Natural killer cell treated with Interleukin-12 subunit alpha and Interleukin-12 subunit beta and Interleukin-15 and Interleukin-18, amount 100 ng/mL, for 72 hours (primary cell): Measurements from ENCODE around the gene KCNQ2. TPM values are rescaled to one million over a fixed set of nuclear protein-coding genes. Genes with fewer than 3 reads are reported as not detected.

Experiments
- ATAC-seq, 2 donors: fragments of 150-1000 bp; cut with Tn5 transposase in 1 of 2; sonication (Bioruptor Pico), chemical (Tn5 transposase) in 1 of 2; 2 replicates each; pipeline ENCODE4 v1.10.0; 2021
- DNase-seq: peaks from one replicate; pipeline ENCODE4 v3.0.0; 2022; ENCODE audit warnings: low spot score
- H3K27ac Mint-ChIP-seq, 2 donors: 1 replicate in 1 of 2; 2 replicates in 1 of 2; pipeline ENCODE4 v1.8.0; 2022; ENCODE audit warnings: mixed read lengths in 2 of 2, mild to moderate bottlenecking in 1 of 2, moderate library complexity in 1 of 2
- H3K27me3 Mint-ChIP-seq, 2 donors: 1 replicate in 1 of 2; 2 replicates in 1 of 2; pipeline ENCODE4 v1.8.0; 2022; ENCODE audit warnings: mixed read lengths in 2 of 2
- H3K36me3 Mint-ChIP-seq: one replicate; pipeline ENCODE4 v1.8.0; 2022; ENCODE audit warnings: mixed read lengths
- H3K4me1 Mint-ChIP-seq, 2 donors: 1 replicate in 1 of 2; 2 replicates in 1 of 2; pipeline ENCODE4 v1.8.0; 2022; ENCODE audit warnings: low read depth in 2 of 2, mixed read lengths in 2 of 2, mild to moderate bottlenecking in 1 of 2
- H3K4me3 Mint-ChIP-seq: one replicate; pipeline ENCODE4 v1.8.0; 2022; ENCODE audit warnings: mixed read lengths
- H3K9me3 Mint-ChIP-seq: 2 replicates; pipeline ENCODE4 v1.8.0; 2022; ENCODE audit warnings: mixed read lengths
- total RNA-seq, 2 donors: library from RNA; stranded (reverse); gene quantifications; one replicate each; pipeline ENCODE4 v1.2.3, GENCODE V29; 2022

The KCNQ2 gene
- total RNA-seq, 2 donors from 2014 or later: not detected

- Mint-ChIP-seq H3K4me1 (peaks cover 0 to 5% of the 10 kb centered on the region in 2 donors), H3K27me3 (peaks cover 0 to 5% of the 10 kb centered on the region in 2 donors), H3K27ac (no peak overlapping the region), H3K36me3 (no peaks in the 10 kb centered on the region), H3K9me3 (no peaks in the 10 kb centered on the region), H3K4me3 (no peak overlapping the region)
- no peak for ATAC-seq
- DNase-seq: no peak
Observed at GRCh38 chr20:63407928-63408683, 64.3 kb downstream of the KCNQ2 start.

DNA sequence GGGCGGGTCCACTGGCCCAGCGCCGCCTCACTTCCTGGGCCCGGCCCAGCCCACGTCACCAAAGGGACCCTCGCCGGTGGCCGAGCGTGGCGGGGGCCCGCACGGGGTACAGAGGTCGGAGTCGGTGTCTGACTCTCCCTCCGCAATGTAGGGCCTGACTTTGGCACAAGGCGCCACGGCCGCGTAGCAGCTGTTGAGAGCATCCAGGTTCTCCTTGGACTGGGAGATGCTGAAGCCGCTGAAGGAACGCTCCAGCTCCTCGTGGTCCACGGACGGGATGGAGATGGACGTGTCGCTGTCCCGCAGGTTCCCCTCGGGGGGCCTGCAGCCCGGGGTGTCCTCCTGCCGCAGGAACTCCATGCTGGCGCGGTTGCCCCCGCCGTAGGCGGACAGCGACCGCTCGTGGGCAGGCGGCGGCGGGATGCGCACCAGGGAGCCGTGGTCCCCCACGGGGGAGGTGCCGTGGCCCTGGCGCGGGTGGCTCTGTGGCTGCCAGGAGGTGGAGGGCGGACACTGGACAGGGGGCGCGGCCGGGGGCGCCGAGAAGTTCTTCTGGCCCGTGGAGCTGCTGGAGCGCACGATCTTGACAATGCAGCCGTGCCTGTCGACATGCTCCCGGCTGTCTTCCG, 65.7 kb downstream of the KCNQ2 start:
- H3K27me3 Mint-ChIP-seq: no peaks in the 10 kb centered on the region

DNA sequence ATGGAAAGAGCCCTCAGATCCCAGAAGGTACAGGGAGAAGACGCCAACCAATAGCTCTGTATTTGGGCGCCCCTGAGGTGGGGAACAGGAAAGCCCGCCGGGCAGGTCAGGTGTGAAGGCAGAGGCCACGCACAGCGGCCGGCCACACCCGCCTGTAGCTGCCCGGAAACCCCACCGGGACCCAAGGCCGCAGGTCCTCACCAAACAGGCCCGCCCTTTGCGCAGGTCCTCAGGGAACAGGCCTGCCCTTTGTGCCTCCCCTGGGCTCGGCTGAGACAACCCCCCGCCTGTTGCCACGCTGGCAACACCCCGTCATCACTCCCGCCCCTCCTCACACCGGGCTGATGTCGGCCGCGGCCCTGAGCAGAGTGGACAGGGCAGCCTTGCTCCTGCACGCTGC, 66.4 kb downstream of the KCNQ2 start:
- H3K27ac Mint-ChIP-seq: no peak overlapping the region
- H3K9me3 Mint-ChIP-seq: no peaks in the 10 kb centered on the region
- ATAC-seq: no peak
- no peaks in the 10 kb centered on the region for H3K27me3 Mint-ChIP-seq
- no peaks in the 10 kb centered on the region for H3K4me1 Mint-ChIP-seq
- no peak for DNase-seq
- no peaks in the 10 kb centered on the region for H3K36me3 Mint-ChIP-seq
- no peak overlapping the region for H3K4me3 Mint-ChIP-seq

More for the DNA sequence above, 65.7 kb downstream of the KCNQ2 start:
- DNase-seq (no peak), ATAC-seq (no peak)
- Mint-ChIP-seq H3K4me3 (no peak overlapping the region), H3K4me1 (peaks cover 0 to 2% of the 10 kb centered on the region in 2 donors), H3K9me3 (no peaks in the 10 kb centered on the region), H3K36me3 (no peaks in the 10 kb centered on the region), H3K27ac (no peak overlapping the region)

DNA sequence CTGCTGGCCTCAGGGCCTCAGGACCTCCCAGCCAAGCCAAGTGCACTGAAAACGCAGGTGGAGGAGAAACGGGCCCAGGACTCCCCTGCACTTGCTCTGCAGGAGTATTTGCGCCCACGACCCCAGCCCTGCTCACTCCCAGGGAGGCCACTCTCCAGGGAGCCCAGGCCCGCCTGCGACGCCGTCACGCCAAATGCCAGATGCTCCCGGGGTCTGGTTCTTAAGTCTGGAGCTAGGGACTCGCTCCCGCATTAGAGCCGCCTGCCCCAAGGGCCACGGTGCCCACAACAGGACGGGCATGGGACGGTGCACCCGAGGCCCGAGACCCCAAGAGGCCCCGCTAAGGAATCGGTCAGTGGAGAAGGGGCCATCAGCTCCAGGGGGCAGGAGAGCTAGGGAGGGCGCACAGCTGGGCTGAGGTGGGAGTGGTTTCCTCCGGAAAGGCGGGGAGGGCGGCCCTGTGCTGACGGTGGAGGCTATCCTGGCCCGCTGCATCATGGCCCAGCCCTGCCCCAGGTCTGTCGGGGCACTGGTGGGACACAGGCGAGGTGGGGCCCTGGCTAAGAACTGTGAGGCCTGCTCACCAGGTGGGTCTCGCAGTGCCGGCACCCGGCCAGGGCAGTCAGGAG, 67.2 kb downstream of the KCNQ2 start:
- no peak for DNase-seq
- Mint-ChIP-seq H3K4me3 (no peak overlapping the region), H3K9me3 (no peaks in the 10 kb centered on the region), H3K27ac (no peak overlapping the region), H3K36me3 (no peaks in the 10 kb centered on the region), H3K4me1 (no peaks in the 10 kb centered on the region), H3K27me3 (no peaks in the 10 kb centered on the region)
- no peak for ATAC-seq

DNA sequence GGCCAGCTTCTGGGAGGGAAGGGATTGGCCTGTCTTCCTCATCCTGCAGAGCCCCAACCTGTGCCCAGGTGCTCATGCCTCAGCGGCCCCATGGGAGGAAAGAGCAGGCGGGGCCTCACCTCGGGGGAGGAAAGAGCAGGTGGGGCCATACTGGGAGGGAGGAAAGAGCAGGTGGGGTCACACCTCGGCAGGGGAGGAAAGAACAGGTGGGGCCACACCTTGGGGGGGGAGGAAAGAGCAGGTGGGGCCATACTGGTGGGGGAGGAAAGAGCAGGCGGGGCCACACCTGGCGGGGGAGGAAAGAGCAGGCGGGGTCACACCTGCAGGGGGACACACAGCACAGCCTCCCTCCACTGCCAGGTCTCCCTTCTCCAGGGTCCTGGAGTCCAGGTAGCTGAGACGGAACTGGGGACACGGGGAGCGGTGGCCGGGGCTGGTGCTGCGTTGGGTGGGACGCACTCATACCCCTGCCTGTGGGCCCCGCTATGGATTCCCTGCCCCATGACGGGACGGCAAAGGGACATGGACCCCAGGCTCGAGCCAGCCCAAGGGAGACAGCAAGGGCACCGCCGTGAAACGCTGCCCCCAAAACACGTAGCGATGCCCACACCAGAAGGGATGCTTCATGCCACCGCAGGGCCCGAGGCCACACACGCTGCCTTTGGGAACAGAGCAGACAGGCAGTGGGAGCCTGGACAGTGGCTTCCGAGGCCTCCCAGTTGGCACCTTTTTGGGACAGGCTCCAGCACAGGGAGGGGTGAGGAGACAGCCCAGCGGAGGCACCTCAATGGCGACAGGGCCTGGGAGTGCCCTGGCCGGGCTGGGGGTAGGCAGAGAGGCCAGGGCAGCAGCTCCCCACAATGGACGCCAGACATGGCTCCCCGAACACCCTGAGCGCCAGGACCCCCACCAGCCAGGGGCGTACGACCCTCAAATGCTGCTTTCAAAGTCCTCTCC, 68.0 kb downstream of the KCNQ2 start:
- no peaks in the 10 kb centered on the region for H3K27me3 Mint-ChIP-seq

GRCh38 chr20:63403403-63404105, 68.9 kb downstream of the KCNQ2 start:
- Mint-ChIP-seq H3K4me3 (no peak overlapping the region), H3K9me3 (no peaks in the 10 kb centered on the region), H3K27ac (no peak overlapping the region), H3K4me1 (no peaks in the 10 kb centered on the region), H3K36me3 (no peaks in the 10 kb centered on the region), H3K27me3 (no peaks in the 10 kb centered on the region)
- DNase-seq (no peak), ATAC-seq (no peak)

More for the DNA sequence above, 68.0 kb downstream of the KCNQ2 start:
- H3K27ac Mint-ChIP-seq: no peak overlapping the region
- no peaks in the 10 kb centered on the region for H3K9me3 Mint-ChIP-seq
- H3K4me1 Mint-ChIP-seq: no peaks in the 10 kb centered on the region
- H3K36me3 Mint-ChIP-seq: no peaks in the 10 kb centered on the region
- DNase-seq: no peak
- no peak overlapping the region for H3K4me3 Mint-ChIP-seq
- ATAC-seq: no peak

DNA sequence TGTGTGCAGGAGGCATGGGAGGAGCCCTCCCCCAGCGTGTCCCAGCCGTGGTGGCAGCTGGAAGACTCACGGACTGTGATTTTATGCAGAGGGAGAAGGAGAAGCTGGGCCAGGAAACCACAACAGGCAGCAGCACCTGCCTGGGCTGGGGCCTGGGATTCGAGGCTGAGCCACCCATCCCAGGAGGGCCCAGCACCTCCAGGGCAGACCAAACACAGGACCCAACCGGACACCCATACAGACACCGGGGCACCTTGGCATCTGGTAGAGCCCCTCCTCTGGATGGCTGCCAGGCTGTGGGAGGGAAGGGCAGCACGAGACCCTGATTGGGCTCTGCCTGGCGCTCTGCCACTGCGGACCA, 69.6 kb downstream of the KCNQ2 start:
- Mint-ChIP-seq H3K27me3 (no peaks in the 10 kb centered on the region), H3K27ac (no peak overlapping the region), H3K36me3 (no peaks in the 10 kb centered on the region), H3K9me3 (no peaks in the 10 kb centered on the region), H3K4me1 (no peaks in the 10 kb centered on the region), H3K4me3 (no peak overlapping the region)
- ATAC-seq (no peak), DNase-seq (no peak)

GRCh38 chr20:63402181-63402859, 70.1 kb downstream of the KCNQ2 start:
- Mint-ChIP-seq H3K4me1 (no peaks in the 10 kb centered on the region), H3K27ac (no peak overlapping the region)

DNA sequence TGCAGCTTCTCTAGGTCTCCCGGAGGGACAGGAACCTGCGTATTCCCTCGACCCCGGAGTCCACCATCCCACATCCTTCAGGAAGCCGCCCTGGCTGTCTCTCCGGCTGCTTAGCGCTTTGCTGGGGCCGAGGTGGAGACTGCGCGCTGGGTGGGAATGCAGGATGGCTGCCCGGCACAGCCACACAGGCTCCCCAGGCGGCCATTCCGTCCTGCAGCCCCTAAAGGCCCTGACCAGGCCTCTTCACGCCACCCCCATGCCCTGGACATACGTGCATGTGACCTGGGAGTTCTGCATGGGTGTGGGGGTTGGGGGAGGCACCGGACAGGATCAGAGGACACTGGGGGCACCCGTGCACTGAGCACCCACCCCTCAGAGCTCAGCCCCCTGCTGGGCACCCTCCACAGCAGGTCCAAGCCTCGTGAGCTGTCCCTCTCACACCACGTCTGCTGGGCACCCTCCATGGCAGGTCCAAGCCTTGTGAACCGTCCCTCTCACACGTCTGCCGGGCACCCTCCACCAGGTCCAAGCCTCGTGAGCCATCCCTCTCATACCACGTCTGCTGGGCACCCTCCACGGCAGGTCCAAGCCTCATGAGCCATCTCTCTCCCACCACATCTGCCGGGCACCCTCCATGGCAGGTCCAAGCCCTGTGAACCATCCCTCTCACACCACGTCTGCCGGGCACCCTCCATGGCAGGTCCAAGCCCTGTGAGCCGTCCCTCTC, 70.9 kb downstream of the KCNQ2 start:
- Mint-ChIP-seq H3K9me3 (no peaks in the 10 kb centered on the region), H3K4me1 (no peaks in the 10 kb centered on the region), H3K36me3 (no peaks in the 10 kb centered on the region), H3K27ac (no peak overlapping the region), H3K27me3 (no peaks in the 10 kb centered on the region), H3K4me3 (no peak overlapping the region)
- no peak for ATAC-seq
- no peak for DNase-seq

More at GRCh38 chr20:63402181-63402859, 70.1 kb downstream of the KCNQ2 start:
- Mint-ChIP-seq H3K36me3 (no peaks in the 10 kb centered on the region), H3K27me3 (no peaks in the 10 kb centered on the region), H3K9me3 (no peaks in the 10 kb centered on the region), H3K4me3 (no peak overlapping the region)
- ATAC-seq: no peak
- no peak for DNase-seq

DNA sequence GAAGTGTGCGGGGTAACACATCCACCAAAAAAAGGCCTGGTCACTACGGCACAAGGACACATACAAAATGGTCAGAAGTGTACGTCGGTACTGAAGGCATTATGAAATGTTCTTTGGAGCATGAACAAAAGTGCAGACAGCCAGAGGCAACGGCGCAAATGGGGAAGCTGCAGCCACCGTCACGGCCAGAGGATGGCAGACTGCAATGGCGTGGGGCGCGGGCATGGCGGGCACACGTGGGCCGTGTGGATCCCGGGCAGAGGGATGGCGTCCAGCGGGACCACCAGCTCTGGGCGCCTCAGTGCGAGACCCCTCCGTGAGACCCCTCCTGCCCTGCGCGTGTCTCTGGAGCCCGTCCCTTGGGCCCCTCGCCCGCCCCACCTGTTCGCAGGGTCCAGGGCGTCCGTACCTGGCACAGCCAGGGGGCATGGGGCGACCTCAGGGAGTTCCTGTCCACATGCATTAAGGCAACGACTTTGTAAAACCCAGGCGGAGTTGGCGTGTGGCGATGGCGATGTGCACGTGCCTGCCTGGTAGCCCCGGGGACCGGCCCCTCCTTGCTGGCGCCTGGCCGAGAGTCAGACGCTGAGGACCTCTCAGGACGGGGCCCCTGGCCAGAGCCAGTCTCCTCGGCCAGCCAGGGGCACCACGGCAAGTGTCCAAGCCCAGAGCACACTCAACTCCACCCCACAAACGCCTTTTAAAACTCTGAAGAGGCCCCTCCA, 71.8 kb downstream of the KCNQ2 start:
- ATAC-seq (no peak), DNase-seq (no peak)
- Mint-ChIP-seq H3K27ac (no peak overlapping the region), H3K36me3 (no peaks in the 10 kb centered on the region), H3K27me3 (no peaks in the 10 kb centered on the region), H3K4me1 (no peaks in the 10 kb centered on the region), H3K9me3 (no peaks in the 10 kb centered on the region), H3K4me3 (no peak overlapping the region)

DNA sequence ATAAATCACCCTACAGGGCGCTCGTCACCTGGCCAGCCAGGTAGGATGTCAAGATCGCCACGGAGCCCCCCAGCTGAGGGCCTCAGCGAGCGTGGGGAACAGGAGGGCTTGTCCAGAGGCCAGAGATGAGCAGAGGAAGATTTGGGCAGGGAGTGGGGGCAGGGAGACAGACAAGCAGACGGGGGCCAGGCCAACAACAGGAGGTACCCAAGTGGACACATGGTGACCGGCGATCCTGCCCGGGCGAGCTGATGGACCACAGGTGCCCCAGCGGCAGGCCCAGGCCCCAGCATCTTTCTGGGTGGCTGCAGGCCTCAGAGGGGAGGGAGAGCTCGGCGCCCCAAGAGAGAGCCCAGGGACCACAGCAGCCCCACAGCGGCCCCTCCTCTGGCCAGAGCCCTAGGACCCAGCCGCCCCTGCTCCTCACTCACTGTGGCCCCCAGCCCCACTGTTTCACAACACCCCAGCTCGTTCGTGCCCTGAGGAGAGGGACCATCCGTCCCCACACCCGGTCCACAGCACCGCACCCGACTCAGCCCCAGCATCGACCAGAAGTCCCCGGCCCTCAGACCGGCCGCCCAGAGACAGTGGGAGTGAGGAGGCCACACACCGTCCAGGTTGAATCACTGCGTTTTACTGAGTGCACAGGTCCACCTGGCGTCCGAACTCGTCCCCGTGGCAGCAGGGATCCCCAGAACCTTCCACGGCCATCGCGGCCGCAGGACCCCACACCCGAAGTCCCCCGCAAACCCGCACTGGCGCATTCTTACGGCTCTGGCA, 72.7 kb downstream of the KCNQ2 start:
- H3K4me3 Mint-ChIP-seq: no peak overlapping the region

More for the DNA sequence above, 72.7 kb downstream of the KCNQ2 start:
- DNase-seq: no peak
- Mint-ChIP-seq H3K4me1 (no peaks in the 10 kb centered on the region), H3K27me3 (no peaks in the 10 kb centered on the region), H3K36me3 (no peaks in the 10 kb centered on the region), H3K9me3 (no peaks in the 10 kb centered on the region), H3K27ac (no peak overlapping the region)
- ATAC-seq: no peak
